ENCODE measurements around the gene MVP.
"Not testable (repeated sequence)": the region's sequence is repeated elsewhere in the genome, so short reads cannot be mapped to it uniquely, and the experiment has no call there.

Gene MVP

DNA sequence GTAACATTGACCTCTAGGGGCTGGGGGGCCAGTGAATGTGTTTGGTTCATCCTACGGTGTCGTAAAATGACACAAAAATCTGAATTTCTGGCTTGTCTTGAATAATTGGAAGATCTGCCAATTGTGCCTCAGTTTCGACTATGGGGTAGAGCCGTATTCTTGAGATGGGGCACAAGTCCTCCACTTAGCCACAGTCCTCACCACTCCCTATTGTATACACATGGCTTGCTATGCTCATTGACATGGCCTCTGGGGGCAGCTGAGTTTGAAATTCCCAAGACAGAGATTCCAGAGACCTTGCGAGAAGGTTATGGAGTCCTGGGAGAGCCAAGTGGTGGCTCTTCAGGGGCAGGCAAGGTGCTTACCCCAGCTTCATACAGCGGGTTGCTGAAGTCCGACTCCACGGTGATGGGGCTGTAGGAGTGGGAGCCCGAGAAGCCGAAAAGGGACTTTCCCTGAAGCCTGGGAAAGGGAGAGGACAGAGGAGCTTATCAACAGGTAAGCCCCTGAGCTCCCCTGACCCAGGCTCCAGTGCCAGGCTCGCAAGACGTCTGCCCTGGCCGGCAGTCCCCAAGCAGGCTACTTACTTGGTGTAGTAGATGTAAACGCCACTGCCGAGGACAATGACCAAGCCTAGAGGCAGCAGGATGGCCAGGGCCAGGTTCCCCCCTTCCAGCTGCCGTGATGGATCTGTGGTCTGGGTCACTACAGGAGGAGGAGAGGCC lies 51.7 kb downstream of the MVP start:
- DNase-seq (ENCODE audit: low read depth in 2 of 2) = no peak

DNA sequence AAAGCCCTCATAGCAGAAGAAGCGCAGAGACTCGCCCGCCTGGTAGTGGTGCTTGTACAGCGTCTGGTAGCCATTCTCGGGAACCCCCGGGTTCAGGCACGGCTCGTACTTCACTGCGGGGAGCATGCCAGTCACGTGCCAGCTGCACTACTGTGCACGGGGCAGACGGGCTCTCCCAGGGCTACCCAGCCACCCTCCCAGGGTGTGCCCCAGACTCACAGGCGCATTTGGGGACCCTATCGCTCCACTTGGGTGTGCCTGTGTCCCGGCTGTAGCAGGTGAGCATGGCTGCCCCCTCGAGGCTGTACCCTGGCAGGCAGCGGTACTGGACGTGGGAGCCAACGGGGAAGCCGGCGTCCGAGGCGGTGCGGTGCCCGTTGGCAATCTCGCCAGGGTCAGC lies 53.1 kb downstream of the MVP start:
- no peak for DNase-seq (ENCODE audit: low read depth in 2 of 2)

DNA sequence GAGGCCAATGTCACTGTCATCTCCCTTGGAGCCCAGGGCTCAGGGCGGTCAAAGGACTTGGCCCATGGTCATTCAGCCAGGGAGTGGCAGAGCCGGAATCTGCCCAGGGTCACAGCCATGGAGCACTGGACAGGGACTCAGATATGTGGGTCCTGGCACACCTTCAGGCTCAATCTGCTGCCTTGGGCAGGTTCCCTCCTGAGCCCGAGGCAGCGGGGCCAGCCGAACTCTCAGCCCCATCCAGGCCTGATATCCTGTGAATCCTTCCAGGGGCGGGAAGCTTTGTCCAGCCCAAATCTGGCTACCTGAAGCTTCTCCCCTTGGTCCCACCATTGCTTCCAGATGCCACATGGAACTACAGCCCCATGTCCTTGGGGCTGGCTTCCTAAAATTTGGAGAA lies 54.9 kb downstream of the MVP start:
- DNase-seq (ENCODE audit: low read depth in 2 of 2) = no peak

DNA sequence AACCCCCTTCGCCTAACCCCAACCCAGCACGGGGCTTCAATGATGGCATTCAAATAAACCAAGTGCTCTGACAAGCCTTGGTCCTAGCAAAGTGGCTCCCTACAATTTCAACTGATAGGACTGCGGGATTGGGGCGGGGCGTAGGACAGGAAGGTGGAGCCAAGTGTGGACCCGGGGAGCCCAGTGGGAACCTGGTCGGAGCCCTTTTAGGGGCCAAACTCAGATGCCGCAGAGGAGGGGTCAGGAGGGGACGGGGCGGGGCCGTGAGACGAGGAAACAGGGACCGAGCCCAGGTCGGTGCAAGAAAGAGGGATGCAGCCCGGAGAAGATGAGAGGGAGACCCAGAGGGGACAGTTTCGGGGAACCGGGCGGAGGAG lies 55.9 kb downstream of the MVP start:
- no peak for DNase-seq (ENCODE audit: low read depth in 2 of 2)

DNA sequence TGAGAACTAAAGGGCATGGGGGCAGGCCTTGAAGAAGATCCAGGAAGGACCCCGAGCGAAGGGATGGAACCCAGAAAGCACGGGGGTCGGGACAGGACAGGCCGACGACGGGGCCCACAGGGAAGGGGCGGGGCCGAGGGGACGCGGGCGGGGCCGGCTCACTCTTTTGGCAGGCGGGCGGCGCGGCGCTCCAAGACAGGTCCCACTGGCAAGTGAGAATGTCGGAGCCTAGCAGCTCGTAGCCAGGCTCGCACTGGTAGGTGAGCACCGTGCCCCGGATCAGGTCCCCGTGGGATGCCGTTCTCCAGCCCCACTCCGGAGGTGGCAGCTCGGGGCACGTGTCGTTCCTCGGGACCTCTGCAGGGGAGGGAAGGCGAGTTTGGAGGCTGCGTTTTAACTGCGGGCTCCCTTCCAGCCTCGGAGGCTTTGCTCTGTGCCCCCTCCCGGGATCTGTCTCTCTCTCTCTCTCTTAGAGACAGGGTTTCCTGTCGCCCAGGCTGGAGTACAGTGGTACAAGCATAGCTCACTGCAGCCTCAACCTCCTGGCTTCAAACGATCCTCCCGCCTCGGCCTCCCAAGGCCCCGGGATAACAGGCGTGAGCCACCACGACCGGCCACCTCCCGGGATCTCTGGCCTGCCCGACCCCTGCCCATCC lies 56.5 kb downstream of the MVP start:
- DNase-seq (ENCODE audit: low read depth in 2 of 2) = peak in 1 of 2 donors; percentile 28

DNA sequence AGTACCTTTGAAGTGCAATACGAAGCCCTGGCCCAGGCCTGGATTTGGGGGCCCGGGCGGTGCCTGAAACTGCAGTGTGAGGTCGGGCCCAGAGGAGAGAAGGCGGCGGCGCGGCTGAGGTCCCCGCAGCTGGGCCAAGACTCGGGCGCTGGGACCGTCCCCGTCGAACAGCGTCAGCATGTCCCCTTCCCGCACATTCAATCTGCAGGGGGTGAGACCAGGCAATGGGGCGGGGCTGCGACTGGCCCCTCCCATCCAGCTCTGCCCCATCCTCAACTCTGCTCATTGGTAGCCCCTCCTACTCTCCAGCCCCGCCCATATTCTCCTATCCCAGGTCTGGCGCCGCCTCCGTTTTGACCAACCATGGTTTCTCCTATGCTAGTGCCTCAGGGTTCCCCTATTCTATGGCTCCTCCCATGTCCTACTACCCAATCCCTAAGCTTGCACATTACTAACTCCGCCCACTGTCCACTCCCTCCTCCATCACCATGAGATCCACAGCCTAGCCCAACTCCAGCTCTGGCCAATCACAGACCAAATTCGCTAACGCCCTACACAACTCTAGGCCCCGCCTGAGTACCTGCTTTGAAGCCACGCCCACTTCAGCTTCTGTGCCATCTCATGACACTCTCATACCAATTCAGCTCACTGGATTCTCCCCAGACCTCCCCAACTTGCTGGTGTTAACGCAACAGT lies 57.2 kb downstream of the MVP start:
- peak; percentile 59 to 63 for DNase-seq (ENCODE audit: low read depth in 2 of 2)

DNA sequence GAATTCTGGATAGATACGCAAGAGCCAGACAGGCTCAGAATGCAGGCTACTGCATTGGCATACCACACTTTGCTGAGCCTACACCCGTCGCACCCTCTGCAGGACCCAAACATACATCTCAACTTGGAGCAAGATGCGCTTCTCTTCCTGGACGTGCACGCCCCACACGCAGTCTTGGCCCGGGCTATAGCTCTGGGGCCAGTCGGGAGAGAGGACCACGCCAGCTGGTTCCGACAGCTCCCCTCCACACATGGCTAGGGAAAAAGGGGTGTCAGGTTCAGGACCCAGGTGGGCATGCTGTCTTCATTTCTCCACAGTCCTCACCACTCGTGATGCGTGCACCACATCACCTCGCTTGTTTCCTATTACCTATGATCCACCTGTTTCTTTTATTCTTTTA lies 57.9 kb downstream of the MVP start:
- DNase-seq (ENCODE audit: low read depth in 2 of 2) = no peak

DNA sequence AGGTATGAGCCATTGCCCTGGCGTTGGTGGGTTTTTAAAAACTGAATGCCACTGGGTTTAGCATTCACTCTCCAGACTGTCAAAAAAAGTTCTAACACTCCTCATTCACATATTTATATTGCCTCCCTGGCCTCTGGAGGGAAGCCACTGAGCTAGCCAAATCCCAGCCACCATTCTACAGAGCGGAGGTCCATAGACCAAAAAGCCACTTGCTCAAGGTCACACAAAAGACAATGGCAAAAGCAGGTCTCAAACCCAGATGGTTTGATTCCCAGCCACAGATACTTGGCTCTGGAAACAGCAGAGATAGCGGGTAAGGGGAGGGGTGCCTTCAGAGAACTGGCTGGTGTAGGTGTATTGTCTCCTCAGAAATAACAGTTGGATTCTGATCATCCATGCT lies 60.8 kb downstream of the MVP start:
- DNase-seq (ENCODE audit: low read depth in 2 of 2) = no peak

DNA sequence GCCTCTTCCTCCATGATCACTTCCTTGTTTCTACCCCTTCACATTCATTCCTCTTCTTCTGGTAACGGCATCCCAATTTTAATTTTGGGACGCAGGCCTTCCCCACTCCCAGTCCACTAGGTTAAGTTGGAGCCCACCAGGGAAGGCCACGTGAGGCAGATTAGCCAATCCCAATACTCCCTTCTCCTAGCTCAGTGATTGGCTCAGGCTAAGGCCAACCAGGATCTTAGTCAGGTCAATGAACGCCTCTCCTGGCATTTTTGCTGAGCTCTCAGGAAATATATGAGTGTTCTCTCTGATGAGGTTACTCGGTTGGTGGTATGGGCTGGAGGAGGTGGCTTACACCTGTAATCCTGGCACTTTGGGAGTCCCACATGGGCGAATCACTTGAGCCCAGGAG lies 63.7 kb downstream of the MVP start:
- DNase-seq (ENCODE audit: low read depth in 2 of 2) = no peak

DNA sequence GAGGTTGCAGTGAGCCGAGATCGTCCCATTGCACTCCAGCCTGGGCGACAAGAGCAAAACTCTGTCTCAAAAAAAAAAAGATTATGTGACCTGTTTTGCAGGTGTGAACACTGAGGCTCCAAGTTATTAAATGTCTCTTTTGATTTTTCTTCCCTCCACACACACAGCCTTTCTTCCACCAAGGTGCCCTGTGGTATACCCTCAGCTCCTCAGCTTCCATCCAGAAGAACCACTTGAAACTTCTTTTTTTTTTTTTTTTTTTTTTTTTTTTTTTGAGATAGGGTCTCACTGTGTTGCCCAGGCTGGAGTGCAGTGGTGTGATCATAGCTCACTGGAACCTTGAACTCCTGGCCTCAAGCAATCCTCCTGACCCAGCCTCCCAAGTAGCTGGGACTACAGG lies 69.1 kb downstream of the MVP start:
- DNase-seq (ENCODE audit: low read depth in 2 of 2) = not testable (repeated sequence)

DNA sequence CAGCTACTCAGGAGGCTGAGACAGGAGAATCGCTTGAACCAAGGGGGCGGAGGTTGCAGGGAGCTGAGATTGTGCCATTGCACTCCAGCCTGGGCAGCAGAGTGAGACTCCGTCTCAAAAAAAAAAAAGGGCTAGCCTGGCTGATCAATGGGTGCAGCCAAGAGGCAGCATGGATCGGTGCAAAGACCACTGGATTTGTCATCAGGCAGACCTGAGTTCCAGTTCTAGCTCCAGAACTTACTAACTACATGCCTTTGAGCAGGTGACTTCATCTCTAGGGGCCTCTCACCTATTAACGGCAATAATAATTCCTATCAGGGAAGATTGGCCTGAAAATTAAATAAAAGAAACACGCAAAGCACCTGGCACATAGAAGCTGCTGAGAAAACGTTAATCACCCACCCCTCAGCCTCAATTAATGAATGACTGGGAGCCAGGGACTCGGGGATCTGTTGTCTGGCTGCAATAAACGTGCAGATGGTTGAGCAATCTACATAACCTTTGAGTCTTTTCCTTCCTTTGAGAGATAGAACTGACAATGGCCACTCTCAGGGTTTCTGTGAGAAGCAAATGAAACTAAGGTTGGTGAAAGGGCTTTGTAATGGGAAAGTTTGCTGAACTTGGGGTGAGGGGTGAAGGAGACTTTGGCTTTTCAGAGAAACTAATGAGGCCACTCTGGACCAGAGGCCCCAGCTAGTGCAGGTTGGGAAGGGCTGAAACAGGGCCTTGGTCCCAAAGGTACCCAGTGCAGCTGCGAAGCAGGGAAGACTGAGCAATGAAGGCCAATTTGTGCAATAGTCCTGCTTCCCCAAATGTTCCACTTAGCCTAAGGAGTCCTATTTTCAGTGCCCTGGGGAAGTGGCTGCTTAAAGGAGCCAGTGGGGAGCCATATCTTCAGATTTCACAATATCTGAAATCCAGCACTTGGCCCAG lies 71.5 kb downstream of the MVP start:
- no peak for DNase-seq (ENCODE audit: low read depth in 2 of 2)

DNA sequence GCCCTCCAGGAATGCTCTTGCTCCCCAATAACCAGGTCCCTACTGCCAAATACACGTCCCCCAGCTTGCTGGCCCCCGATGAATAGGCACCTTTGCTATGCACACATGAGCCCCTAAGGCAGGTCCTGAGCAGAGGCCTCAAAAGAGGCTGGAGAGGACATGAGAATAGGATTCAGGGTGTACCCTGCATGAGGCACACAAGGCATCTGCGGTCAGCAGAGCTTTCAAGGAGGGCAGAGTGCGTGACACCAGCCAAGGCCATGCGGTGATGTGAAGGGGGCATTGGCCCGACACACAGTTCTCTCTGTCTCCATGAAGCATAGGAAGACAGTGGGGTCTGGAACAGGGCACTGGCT lies 72.2 kb downstream of the MVP start:
- DNase-seq (ENCODE audit: low read depth in 2 of 2) = no peak

DNA sequence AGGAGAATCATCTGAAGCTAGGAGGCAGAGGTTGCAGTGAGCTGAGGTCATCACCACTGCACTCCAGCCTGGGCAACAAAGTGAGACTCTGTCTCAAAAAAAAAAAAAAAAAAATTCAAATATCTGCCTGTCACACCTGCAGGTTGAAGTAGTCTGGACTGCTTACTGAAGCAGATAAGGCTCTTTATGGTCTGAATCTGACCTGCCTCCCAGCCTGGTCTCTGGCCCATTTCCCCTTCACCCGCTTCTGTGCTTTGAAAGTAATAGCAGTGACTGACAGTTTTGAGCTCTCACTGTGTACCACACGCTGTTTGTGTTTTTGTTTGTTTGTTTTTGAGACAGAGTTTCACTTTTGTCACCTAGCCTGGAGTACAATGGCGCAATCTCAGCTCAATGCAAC lies 73.3 kb downstream of the MVP start:
- no peak for DNase-seq (ENCODE audit: low read depth in 2 of 2)

DNA sequence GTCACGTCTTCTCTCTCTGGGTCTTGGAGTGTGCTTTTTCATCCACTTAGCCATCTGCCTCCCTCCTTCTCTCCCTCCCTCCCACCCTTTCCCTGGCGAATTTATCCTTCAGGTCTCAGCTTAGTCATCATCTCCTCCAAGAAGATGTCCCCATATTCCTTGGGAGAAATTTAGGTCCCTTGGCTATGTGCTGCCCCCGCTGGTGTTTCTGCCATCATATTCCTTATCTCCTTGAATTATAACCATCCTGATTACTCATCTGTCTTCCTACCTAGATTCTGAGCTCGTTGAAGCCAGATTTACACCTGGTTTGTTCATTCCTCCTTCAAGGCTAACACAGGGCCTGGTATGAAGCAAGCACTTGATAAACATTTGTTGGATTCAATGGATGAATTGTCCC lies 74.1 kb downstream of the MVP start:
- DNase-seq (ENCODE audit: low read depth in 2 of 2) = no peak

DNA sequence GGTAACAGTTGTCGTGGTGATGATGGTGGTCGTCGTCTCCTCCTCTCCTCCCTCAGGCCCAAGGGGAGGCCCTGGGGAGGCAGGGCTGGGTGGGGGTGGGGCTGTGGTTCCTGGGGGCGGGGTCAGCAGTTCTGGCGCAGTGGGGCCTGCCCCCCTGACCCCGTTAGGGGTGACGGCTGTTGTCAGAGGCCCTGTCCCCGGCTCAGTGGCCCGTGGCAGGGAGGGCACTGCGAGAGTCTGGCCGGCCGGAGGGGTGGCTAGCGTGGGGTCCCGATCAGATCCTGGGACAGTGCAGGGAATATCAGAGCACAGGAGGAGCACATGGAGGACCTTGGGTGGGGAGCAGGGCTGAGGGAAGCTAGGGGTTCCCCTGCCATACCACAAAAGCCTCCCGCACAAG lies 76.6 kb downstream of the MVP start:
- DNase-seq (ENCODE audit: low read depth in 2 of 2) = no peak

DNA sequence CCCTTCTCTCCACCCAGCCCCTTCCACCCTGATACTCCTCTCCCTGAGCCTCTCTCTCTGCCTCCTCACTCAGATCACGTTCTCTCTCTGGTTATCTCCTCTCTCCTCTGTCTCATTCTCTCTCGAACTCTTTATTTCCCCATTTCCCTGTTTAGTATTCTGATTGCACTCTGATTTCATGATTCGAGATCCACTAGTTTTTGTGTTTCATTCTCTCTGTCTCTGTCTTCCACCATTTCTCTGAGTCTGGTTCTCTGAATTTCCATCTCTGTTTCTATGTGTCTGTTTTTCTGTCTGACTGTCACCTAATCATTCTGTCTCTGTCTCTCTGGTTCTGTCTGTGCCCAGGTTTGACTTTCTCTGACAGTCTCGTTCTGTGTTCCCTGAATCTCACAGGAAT lies 77.1 kb downstream of the MVP start:
- no peak for DNase-seq (ENCODE audit: low read depth in 2 of 2)
